WTC11 (cell line): ENCODE measurements around the gene ATN1. TPM values are rescaled to one million over a fixed set of nuclear protein-coding genes. Genes with fewer than 3 reads are reported as not detected.

ENCODE experiments used
- ATAC-seq: fragments of 200-7000 bp; cut with Tn5 transposase; 2 replicates; pipeline ENCODE4 v1.10.0; 2021; ENCODE audit warnings: mild to moderate bottlenecking, moderate library complexity
- CTCF ChIA-PET: fragments of 300-600 bp; sonication (Branson Sonifier 250); formaldehyde crosslinking; loops from one replicate; lab custom pipeline; 2021; ENCODE audit warnings: antibody characterized with exemption; lab: Charles Lee
- POLR2A ChIA-PET: fragments of 350-600 bp; sonication (Branson Sonifier 250); formaldehyde crosslinking; loops from one replicate; lab custom pipeline; 2021; ENCODE audit warnings: antibody characterized with exemption; lab: Charles Lee
- DNase-seq: peaks from one replicate; pipeline ENCODE4 v3.0.0; 2021; ENCODE audit warnings: low spot score
- H3K27ac Mint-ChIP-seq: 2 replicates; pipeline ENCODE4 v1.8.0; 2021; ENCODE audit warnings: mixed read lengths
- H3K27me3 Mint-ChIP-seq: 2 replicates; pipeline ENCODE4 v1.8.0; 2021; ENCODE audit warnings: low read depth, mild to moderate bottlenecking, moderate library complexity, mixed read lengths
- H3K36me3 Mint-ChIP-seq: 2 replicates; pipeline ENCODE4 v1.8.0; 2021; ENCODE audit warnings: mixed read lengths
- H3K4me1 Mint-ChIP-seq: 2 replicates; pipeline ENCODE4 v1.8.0; 2022; ENCODE audit warnings: mixed read lengths
- H3K4me3 Mint-ChIP-seq: 2 replicates; pipeline ENCODE4 v1.8.0; 2021; ENCODE audit warnings: mild to moderate bottlenecking, moderate library complexity, mixed read lengths
- H3K9me3 Mint-ChIP-seq: 2 replicates; pipeline ENCODE4 v1.8.0; 2021; ENCODE audit warnings: mixed read lengths
- ATF2 ChIP-seq: sonication (generic); formaldehyde crosslinking; IDR thresholded peaks from 2 replicates; pipeline ENCODE4 v1.8.1; 2022; ENCODE audit warnings: low read depth, missing genetic modification reagents, borderline replicate concordance
- GABPB1 ChIP-seq: sonication (generic); formaldehyde crosslinking; IDR thresholded peaks from 2 replicates; pipeline ENCODE4 v1.8.1; 2023; ENCODE audit warnings: mild to moderate bottlenecking, missing genetic modification reagents
- GRHL2 ChIP-seq: fragments of 250-450 bp; sonication (Bioruptor Pico); IDR thresholded peaks from 2 replicates; pipeline ENCODE4 v1.8.0; 2022; ENCODE audit warnings: mild to moderate bottlenecking, moderate library complexity; ENCODE audit not compliant: insufficient replicate concordance, severe bottlenecking
- JUN ChIP-seq: sonication (generic); formaldehyde crosslinking; IDR thresholded peaks from 2 replicates; pipeline ENCODE4 v1.8.0; 2023; ENCODE audit warnings: mild to moderate bottlenecking, missing genetic modification reagents
- NR2C2 ChIP-seq: sonication (generic); formaldehyde crosslinking; IDR thresholded peaks from 2 replicates; pipeline ENCODE4 v1.8.0; 2022; ENCODE audit warnings: mild to moderate bottlenecking, missing genetic modification reagents
- NR3C1 ChIP-seq: sonication (generic); formaldehyde crosslinking; conservative IDR thresholded peaks from 2 replicates; pipeline ENCODE4 v1.8.1; 2023; ENCODE audit warnings: low read depth, mild to moderate bottlenecking, missing genetic modification reagents
- OVOL2 ChIP-seq: fragments of 250-450 bp; sonication (Bioruptor Pico); IDR thresholded peaks from 2 replicates; pipeline ENCODE4 v1.9.0; 2021; ENCODE audit warnings: mild to moderate bottlenecking, borderline replicate concordance
- PREB ChIP-seq: sonication (generic); formaldehyde crosslinking; IDR thresholded peaks from 2 replicates; pipeline ENCODE4 v1.8.1; 2022; ENCODE audit warnings: mild to moderate bottlenecking, missing genetic modification reagents, moderate library complexity, borderline replicate concordance
- TEAD1 ChIP-seq: sonication (generic); formaldehyde crosslinking; IDR thresholded peaks from 2 replicates; pipeline ENCODE4 v1.8.0; 2022; ENCODE audit warnings: mild to moderate bottlenecking, missing genetic modification reagents
- TEAD4 ChIP-seq: sonication (generic); formaldehyde crosslinking; IDR thresholded peaks from 2 replicates; pipeline ENCODE4 v1.8.0; 2022; ENCODE audit warnings: mild to moderate bottlenecking, missing genetic modification reagents
- ZBTB21 ChIP-seq: sonication (generic); formaldehyde crosslinking; IDR thresholded peaks from 2 replicates; pipeline ENCODE4 v1.8.1; 2023; ENCODE audit warnings: mild to moderate bottlenecking, missing genetic modification reagents, borderline replicate concordance
- ZNF232 ChIP-seq: sonication (generic); formaldehyde crosslinking; IDR thresholded peaks from 2 replicates; pipeline ENCODE4 v1.8.0; 2022; ENCODE audit warnings: mild to moderate bottlenecking, missing genetic modification reagents
- ZNF263 ChIP-seq: sonication (generic); formaldehyde crosslinking; IDR thresholded peaks from 2 replicates; pipeline ENCODE4 v1.8.1; 2022; ENCODE audit warnings: low read depth, mild to moderate bottlenecking, moderate library complexity, missing genetic modification reagents
- ZNF396 ChIP-seq: fragments of 250-450 bp; sonication (Bioruptor Pico); IDR thresholded peaks from 2 replicates; pipeline ENCODE4 v1.8.0; 2021; ENCODE audit warnings: mild to moderate bottlenecking, moderate library complexity, borderline replicate concordance
- ZNF532 ChIP-seq: fragments of 250-450 bp; sonication (Bioruptor Pico); IDR thresholded peaks from 2 replicates; pipeline ENCODE4 v1.9.0; 2021; ENCODE audit warnings: mild to moderate bottlenecking, borderline replicate concordance
- ZNF671 ChIP-seq: fragments of 250-450 bp; sonication (Bioruptor Pico); IDR thresholded peaks from 2 replicates; pipeline ENCODE4 v1.8.0; 2021; ENCODE audit warnings: mild to moderate bottlenecking
- total RNA-seq: library from RNA; stranded (reverse); gene quantifications from 3 replicates; pipeline ENCODE4 v1.2.3, GENCODE V29; 2021
- TF ChIP-seq, protein P1 (sequence below): sonication (generic); formaldehyde crosslinking; IDR thresholded peaks from 2 replicates; pipeline ENCODE4 v1.8.0; 2023; ENCODE audit warnings: missing genetic modification reagents
- TF ChIP-seq, protein P2 (sequence below): sonication (generic); formaldehyde crosslinking; IDR thresholded peaks from 2 replicates; pipeline ENCODE4 v1.8.0; 2023; ENCODE audit warnings: missing genetic modification reagents, mild to moderate bottlenecking, borderline replicate concordance

The ATN1 gene
- total RNA-seq, 1 experiment from 2014 or later = 87.1 TPM

DNA sequence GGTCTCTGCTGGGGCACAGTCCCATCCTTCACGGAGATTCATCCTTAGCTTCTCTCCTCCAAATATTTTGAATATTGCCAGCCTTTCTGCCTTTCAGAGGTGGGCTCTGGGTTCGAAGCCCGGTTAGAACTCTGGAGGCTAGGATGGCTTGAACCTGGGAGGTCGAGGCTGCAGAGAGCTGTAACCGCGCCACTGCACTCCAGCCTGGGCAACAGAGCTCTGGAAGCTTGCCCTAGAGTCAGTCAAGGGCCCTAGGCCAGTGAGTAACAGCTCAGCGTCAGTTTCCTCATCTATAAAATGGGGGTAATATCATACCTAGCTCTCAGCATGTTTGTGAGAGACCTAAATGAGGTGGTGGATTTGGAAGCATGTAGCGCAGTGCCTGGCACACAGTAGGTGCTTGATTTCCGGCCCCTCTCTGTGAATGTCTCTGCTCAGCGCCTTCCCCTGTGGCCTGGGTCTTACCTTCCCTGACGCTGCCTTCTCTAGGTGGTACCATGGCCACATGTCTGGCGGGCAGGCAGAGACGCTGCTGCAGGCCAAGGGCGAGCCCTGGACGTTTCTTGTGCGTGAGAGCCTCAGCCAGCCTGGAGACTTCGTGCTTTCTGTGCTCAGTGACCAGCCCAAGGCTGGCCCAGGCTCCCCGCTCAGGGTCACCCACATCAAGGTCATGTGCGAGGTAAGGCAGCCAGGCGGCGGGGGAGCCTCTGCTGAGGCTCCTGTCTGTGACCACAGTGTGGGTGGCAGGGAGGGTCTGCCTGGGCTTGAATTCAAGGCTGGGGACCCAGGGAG, 26.8 kb downstream of the ATN1 start:
- Mint-ChIP-seq H3K9me3 (no peaks in the 10 kb centered on the region), H3K4me3 (no peak overlapping the region)

GRCh38 chr12:6955108-6956020, 27.6 kb downstream of the ATN1 start:
- ChIA-PET CTCF (interaction anchor here (1.8 kb wide), 1 partner anchor 9 kb away, joined by 5 read pairs; no protein-coding TSS in a partner anchor), POLR2A (no interaction called here)
- DNase-seq (no peak), ATAC-seq (no peak)
- Mint-ChIP-seq H3K9me3 (no peaks in the 10 kb centered on the region), H3K27me3 (no peaks in the 10 kb centered on the region), H3K36me3 (no peaks in the 10 kb centered on the region), H3K4me1 (peaks cover 29% of the 10 kb centered on the region), H3K4me3 (no peak overlapping the region), H3K27ac (0 out of 2 replicates have a peak overlapping the region, but pooled peaks have one; percentile 49)
- TF ChIP-seq JUN = no peak
- TF ChIP-seq, protein P1, sequence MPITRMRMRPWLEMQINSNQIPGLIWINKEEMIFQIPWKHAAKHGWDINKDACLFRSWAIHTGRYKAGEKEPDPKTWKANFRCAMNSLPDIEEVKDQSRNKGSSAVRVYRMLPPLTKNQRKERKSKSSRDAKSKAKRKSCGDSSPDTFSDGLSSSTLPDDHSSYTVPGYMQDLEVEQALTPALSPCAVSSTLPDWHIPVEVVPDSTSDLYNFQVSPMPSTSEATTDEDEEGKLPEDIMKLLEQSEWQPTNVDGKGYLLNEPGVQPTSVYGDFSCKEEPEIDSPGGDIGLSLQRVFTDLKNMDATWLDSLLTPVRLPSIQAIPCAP (CRISPR knock-in tag) = no peak
- TF ChIP-seq ZBTB21 (CRISPR knock-in tag) = no peak
- no peak for TF ChIP-seq NR2C2 (CRISPR knock-in tag)
- TF ChIP-seq ZNF263 = no peak
- no peak for TF ChIP-seq ZNF671
- TF ChIP-seq ZNF532 (CRISPR knock-in tag) = no peak
- TF ChIP-seq PREB = no peak
- TF ChIP-seq ATF2 (CRISPR knock-in tag) = no peak

More for the DNA sequence above, 26.8 kb downstream of the ATN1 start:
- DNase-seq = no peak
- ATAC-seq = no peak
- peak overlapping the region; percentile 49 for H3K27ac Mint-ChIP-seq
- no peaks in the 10 kb centered on the region for H3K27me3 Mint-ChIP-seq
- peaks cover 29% of the 10 kb centered on the region for H3K4me1 Mint-ChIP-seq
- TF ChIP-seq ZNF232 (no peak), TEAD4 (CRISPR knock-in tag) (no peak), TEAD1 (CRISPR knock-in tag) (no peak), JUN (no peak), GRHL2 (CRISPR knock-in tag) (no peak), ZNF396 (CRISPR knock-in tag) (no peak), GABPB1 (CRISPR knock-in tag) (no peak), NR3C1 (no peak), OVOL2 (CRISPR knock-in tag) (no peak), PREB (no peak)
- TF ChIP-seq, protein P2, sequence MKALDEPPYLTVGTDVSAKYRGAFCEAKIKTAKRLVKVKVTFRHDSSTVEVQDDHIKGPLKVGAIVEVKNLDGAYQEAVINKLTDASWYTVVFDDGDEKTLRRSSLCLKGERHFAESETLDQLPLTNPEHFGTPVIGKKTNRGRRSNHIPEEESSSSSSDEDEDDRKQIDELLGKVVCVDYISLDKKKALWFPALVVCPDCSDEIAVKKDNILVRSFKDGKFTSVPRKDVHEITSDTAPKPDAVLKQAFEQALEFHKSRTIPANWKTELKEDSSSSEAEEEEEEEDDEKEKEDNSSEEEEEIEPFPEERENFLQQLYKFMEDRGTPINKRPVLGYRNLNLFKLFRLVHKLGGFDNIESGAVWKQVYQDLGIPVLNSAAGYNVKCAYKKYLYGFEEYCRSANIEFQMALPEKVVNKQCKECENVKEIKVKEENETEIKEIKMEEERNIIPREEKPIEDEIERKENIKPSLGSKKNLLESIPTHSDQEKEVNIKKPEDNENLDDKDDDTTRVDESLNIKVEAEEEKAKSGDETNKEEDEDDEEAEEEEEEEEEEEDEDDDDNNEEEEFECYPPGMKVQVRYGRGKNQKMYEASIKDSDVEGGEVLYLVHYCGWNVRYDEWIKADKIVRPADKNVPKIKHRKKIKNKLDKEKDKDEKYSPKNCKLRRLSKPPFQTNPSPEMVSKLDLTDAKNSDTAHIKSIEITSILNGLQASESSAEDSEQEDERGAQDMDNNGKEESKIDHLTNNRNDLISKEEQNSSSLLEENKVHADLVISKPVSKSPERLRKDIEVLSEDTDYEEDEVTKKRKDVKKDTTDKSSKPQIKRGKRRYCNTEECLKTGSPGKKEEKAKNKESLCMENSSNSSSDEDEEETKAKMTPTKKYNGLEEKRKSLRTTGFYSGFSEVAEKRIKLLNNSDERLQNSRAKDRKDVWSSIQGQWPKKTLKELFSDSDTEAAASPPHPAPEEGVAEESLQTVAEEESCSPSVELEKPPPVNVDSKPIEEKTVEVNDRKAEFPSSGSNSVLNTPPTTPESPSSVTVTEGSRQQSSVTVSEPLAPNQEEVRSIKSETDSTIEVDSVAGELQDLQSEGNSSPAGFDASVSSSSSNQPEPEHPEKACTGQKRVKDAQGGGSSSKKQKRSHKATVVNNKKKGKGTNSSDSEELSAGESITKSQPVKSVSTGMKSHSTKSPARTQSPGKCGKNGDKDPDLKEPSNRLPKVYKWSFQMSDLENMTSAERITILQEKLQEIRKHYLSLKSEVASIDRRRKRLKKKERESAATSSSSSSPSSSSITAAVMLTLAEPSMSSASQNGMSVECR (CRISPR knock-in tag) = no peak
- CTCF ChIA-PET = interaction anchor here (1.8 kb wide), 1 partner anchor 10 kb away, joined by 5 read pairs; no protein-coding TSS in a partner anchor
- POLR2A ChIA-PET = interaction anchor here (1.2 kb wide), 1 partner anchor 10 kb away, joined by 3 read pairs; the partner anchor contains the start of genes C12orf57 and RNU7-1
- no peaks in the 10 kb centered on the region for H3K36me3 Mint-ChIP-seq
